Measurements from ENCODE around the gene ADCY2.

DNA sequence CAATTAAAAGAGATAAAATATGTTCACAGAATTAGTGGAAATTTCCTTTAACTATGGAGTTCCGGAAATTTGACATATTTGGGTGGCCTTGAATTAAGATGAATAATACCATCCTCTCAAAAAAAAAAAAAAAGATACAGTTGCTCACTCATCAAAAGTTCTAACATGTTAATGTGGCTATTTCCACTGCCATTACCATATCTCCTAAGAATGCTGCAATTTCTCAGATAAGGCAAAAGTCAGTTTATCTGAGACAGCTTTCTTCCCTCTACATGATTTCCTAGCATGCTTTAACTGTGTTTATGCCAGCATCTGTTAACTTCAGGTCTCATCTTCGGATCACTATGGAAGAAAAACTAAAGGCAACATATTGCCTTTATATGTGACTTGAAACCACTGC is 470.3 kb downstream of the ADCY2 start:
- no peak for TF ChIP-seq CTCF (IDR thresholded peaks at IDR 0.05)
- TF ChIP-seq POLR2A (IDR thresholded peaks at IDR 0.05) = no peak

Data from esophagus squamous epithelium (tissue), 4 donors.